GM18858 (cell line): Measurements from ENCODE around the gene CXorf38.
A peak's percentile ranks its signal among the peaks of the same experiment; 100 is the strongest.
"Not testable (repeated sequence)": the region's sequence is repeated elsewhere in the genome, so short reads cannot be mapped to it uniquely, and the experiment has no call there.

Experiments used
- ATAC-seq: cut with Tn5 transposase; IDR thresholded peaks from one replicate; pipeline ENCODE4 v1.9.1; 2021; ENCODE audit not compliant: unreplicated experiment

The CXorf38 gene

DNA sequence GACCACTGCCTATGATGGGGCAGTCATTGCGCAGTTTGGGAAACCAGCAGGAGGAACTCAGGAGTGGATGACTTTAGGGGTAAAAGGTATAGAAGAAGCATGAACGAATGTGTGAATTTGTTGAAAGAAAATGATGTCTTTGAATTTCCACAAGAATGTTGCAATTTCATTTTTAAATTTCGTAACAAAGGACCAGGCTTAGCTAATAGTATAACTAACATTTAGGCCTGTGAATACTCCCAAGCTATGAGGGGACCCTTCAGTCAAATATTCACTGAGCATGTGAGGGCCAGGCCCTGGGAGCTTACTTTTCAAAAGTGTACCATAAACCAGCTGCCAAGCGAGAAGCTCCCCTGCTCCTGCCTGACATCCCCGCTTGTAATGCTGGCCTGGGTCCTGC lies 18.9 kb downstream of the CXorf38 start:
- ATAC-seq = no peak

DNA sequence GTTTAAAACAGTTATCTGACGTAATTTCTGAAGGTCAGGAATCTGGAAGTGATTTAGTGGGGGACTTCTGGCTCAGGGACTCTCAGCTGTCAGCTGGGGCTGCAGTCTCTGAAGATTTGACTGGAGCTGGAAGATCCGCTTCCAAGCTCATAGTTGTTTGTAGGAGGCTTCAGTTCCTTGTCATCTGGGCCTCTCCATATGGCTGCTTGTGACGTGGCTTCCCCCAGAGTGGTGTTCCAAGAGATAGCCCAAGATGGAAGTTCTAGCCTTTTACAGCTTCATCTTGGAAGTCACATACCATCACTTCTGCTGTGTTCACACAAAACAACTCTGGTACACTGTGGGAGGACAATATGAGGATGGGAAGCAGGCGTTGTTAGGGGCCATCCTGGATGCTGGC lies 22.1 kb downstream of the CXorf38 start:
- ATAC-seq = no peak

- no peak for ATAC-seq
These were observed 23.7 kb downstream of the CXorf38 start for GRCh38 chrX:40623665-40624064.

DNA sequence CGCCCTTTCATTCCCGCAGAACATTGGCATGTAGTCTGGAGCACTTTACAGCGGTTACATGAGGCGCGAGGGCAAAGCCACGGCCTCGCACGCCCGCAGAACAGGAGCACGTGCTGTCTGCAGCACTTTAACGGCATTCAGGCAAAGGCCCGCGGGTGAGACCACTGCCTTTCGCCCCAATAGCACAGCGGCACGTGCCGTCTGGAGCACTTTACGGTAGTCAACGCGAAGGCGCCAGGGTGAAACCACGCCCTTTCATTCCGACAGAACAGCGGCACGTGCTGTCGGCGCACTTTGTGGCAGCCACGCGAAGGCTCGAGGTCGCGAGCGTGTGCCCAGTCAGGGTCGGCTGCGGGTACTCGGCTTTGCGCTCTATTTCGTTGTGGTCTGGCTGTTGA lies 24.2 kb downstream of the CXorf38 start, which contains the start of gene MPC1L:
Gene MPC1L, plus strand, starts transcription at position 290 of the 398 bp plus-strand sequence. CDS start 138 bp downstream, outside the sequence.
- no peak for ATAC-seq

DNA sequence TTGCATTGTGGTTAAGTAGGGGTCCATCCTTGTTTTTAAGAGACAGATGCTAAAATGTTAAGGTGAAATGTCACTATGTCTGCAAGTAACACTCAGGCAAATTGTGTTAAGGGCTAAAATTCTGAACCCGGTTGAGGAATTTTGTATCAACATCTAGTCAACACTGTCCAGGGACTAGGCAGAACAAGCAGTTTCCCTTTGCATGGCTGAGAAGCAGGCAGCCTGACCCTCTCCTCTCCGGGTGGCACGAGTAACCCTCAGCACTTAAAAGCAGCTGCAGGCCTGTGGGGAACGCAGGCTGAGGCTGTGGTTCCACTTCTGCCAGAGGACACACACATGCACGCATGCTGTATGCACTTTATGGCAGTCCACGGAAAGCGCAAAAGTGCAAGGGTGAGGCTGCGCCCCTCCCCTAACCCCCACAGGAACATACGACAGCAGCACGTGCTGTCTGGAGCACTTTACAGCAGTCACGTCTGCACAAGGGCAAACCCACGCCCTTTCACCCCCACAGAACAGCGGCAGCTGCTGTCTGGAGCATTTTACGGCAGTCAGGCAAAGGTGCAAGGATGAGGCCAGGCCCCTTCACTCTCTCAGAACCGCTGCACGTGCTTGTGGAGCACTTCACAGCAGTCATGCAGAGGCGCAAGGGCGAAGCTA lies 24.8 kb downstream of the CXorf38 start:
- no peak for ATAC-seq

DNA sequence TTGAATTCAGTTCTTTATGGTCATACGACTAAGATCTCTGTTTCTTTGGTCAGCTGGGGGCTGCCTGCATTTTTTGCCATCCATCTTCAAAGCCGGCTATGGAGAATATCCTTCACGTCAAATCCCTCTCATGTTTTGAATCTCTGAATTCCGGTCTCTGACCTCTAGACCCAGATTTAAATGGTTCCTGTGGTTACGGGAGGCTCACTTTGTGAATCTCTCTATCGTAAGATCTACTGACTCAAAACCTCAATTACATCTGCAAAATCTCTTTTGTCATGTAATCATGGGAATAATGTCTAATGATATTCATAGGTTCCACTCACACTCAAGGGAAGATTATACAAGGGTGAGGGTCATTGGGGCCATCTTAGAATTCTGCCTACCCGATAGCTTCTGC lies 29.8 kb downstream of the CXorf38 start:
- no peak for ATAC-seq

- ATAC-seq = no peak
These were observed 31.4 kb downstream of the CXorf38 start for GRCh38 chrX:40615976-40616375.

DNA sequence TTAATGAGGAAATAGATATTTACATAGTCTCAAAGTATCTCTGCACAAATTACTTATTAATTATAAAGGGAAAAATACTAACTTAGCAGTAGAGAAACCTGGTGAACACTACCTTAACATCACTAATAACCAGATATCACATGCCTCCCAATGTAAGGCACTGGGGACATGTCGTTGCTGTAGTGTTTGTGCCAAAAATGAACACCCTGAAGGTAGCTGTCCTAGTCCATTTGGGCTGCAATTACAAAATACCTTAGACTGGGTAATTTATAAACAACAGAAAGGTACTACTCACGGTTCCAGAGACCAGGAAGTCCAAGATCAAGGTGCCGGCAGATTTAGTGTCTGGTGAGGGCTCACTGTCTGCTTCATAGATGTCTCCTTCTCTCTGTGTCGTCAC lies 34.9 kb downstream of the CXorf38 start:
- no peak for ATAC-seq

- no peak for ATAC-seq
These were observed 40.0 kb downstream of the CXorf38 start for GRCh38 chrX:40607381-40607780.

- no peak for ATAC-seq
These were observed 43.9 kb downstream of the CXorf38 start for GRCh38 chrX:40603446-40603845.

GRCh38 chrX:40589616-40590321 lies 57.6 kb downstream of the CXorf38 start:
- not testable (repeated sequence) for ATAC-seq

DNA sequence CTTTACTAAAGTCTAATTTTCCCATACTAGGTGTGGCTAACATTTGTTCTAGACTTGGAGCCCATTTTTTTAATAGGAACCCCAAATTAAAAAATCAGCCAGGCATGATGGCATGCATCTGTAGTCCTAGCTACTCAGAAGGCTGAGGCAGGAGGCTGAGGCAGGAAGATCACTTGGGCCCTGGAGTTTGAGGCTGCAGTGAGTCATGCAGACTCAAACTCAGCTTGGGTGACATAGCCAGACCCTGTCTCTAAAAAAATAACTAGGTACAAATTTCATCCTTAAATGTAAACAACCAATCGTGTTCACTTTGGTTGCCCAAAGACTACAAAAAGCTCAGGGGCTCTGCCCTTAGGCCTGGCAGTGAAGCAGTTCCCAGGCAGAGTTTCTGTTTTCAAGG lies 59.7 kb downstream of the CXorf38 start:
- ATAC-seq = not testable (repeated sequence)

DNA sequence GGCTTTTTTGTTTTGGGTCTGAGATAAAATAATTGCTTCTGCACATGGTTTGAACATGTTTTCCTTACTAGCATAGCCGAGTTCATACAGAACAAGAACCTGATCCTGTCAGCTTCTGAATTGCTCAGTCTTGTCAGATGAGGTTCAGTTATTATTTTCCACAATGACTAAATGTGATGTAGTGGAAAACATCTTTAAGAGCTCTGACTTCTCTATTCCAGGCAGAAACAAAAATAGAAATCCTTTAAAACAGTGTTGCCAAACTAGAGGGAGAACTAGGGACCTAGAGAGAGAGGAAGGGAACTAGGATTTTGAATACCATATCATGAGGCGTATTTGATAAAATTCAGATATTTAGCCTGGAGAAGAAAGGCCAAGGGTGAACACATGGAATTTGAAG lies 64.5 kb downstream of the CXorf38 start:
- ATAC-seq = no peak

- ATAC-seq = not testable (repeated sequence)
These were observed 65.2 kb downstream of the CXorf38 start for GRCh38 chrX:40582178-40582577.

- no peak for ATAC-seq
These were observed 65.9 kb downstream of the CXorf38 start for GRCh38 chrX:40581336-40581920.

GRCh38 chrX:40580537-40581335 lies 66.6 kb downstream of the CXorf38 start, which contains the start of gene ATP6AP2:
ATP6AP2 (plus strand) TSS chrX:40580970; CDS start chrX:40581066, 96 bp downstream.
- peak; percentile 88 for ATAC-seq

DNA sequence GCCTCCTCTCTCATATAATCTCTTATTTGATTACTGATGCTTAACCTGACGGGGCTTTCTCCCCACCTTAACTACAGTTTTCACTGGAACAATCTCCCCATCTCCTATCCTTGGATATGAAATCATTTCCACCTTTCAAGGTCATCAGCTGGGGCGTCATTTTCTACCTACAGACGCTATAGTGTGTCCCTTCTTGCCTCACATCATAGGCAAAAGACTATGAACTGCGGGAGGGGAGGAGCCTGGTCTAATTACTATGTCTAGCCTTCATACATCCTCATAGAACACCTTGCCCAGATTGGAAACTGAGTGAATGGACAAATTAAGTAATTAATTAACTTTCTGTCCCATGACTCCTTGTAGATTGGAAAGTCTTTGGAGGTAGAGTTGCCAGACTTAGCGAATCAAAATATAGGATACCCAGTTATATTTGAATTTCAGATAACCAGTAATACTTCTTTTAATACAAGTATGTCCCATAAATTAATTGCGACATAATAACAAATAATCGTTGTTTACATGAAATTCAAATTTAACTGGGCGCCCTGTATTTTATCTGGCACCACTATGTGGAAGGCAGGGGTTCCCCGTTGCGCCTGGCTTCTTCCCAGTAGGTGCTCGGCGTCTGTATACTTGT lies 67.3 kb downstream of the CXorf38 start:
- ATAC-seq = no peak

GRCh38 chrX:40579141-40579540 lies 68.2 kb downstream of the CXorf38 start:
- ATAC-seq = no peak

- no peak for ATAC-seq
These were observed 69.2 kb downstream of the CXorf38 start for GRCh38 chrX:40578039-40578695.
